VCaP (cell line): Measurements from ENCODE around the gene F13B.
A peak's percentile ranks its signal among the peaks of the same experiment; 100 is the strongest.

Experiments
- H3K27ac ChIP-seq: fragments of 450-650 bp; 2 replicates; pipeline ENCODE4 v1.5.1; 2017
- TF ChIP-seq, protein P1 (sequence below): fragments of 450-650 bp; conservative IDR thresholded peaks from 2 replicates; pipeline ENCODE4 v1.5.1; 2017; ENCODE audit warnings: mild to moderate bottlenecking, moderate library complexity

Gene F13B

DNA sequence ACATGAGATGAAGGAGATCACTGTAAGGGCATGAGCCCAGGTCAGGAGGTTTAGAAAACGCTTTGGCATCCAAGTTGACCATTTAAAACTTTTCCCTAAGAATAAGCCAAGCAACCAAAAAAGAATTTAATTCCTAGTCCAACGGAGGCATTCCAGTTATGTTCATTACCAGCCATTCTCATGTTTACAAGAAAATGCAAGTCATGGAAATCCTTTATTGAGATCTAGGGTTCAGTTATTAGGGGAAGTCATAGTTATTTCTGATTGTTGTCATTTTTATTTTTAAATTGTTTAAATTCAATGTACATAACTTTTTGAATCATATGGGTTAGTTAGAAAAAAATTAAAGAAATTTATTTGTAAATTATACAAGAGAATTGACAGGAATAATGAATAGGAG lies 65.2 kb downstream of the F13B start:
- no peak overlapping the region for H3K27ac ChIP-seq
- TF ChIP-seq, protein P1, sequence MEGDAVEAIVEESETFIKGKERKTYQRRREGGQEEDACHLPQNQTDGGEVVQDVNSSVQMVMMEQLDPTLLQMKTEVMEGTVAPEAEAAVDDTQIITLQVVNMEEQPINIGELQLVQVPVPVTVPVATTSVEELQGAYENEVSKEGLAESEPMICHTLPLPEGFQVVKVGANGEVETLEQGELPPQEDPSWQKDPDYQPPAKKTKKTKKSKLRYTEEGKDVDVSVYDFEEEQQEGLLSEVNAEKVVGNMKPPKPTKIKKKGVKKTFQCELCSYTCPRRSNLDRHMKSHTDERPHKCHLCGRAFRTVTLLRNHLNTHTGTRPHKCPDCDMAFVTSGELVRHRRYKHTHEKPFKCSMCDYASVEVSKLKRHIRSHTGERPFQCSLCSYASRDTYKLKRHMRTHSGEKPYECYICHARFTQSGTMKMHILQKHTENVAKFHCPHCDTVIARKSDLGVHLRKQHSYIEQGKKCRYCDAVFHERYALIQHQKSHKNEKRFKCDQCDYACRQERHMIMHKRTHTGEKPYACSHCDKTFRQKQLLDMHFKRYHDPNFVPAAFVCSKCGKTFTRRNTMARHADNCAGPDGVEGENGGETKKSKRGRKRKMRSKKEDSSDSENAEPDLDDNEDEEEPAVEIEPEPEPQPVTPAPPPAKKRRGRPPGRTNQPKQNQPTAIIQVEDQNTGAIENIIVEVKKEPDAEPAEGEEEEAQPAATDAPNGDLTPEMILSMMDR, result no peak

DNA sequence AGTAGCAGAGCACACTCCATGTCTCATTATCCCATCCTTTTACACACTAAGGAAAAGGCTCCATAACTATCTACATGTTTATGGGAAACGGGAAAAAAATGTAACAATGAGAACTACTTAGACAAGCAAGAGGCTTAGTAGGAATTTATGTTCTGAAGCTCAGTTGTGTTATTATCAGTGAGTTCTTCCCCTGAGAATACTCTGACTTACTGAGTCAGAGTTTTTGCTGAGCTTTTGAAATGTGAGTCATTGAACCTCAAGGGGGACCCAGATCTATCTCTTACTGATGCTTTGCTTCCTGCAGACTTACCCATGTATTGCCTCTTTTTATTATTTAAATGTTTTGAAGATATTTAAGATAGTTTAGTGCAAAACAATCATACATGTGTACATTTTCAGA lies 69.6 kb downstream of the F13B start:
- TF ChIP-seq, protein P1, result no peak

GRCh38 chr1:196993916-196994315 lies 73.1 kb downstream of the F13B start:
- H3K27ac ChIP-seq, result no peak overlapping the region
- TF ChIP-seq, protein P1, result no peak

More for the DNA sequence above, 69.6 kb downstream of the F13B start:
- no peak overlapping the region for H3K27ac ChIP-seq

DNA sequence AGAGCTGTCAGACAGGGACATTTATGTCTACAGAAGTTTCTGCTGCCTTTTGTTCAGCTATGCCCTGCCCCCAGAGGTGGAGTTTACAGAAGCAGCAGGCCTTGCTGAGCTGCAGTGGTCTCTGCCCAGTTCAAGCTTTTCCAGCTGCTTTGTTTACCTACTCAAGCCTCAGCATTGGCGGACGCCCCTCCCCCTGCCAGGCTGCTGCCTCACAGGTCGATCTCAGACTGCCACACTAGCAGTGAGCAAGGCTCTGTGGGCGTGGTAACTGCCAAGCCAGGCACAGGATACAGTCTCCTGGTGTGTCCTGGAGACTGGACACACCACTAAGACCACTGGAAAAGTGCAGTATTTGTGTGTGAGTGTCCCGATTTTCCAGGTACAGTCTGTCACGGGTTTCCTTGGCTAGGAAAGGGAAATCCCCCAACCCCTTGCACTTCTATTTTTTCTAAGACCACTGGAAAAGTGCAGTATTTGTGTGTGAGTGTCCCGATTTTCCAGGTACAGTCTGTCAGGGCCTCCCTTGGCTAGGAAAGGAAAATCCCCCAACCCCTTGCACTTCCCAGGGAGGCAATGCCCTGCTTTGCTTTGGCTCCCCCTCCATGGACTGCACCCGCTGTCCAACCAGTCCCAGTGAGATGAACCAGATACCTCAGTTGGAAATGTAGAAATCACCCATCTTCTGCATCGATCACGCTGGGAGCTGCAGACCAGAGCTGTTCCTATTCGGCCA lies 75.0 kb downstream of the F13B start:
- peak overlapping the region; percentile 52 for H3K27ac ChIP-seq
